ENCODE results near the gene HOXA13.

The HOXA13 gene

GRCh38 chr7:27210441-27211083 is 10.7 kb upstream of the HOXA13 start (continued):
- TF ChIP-seq CTCF (tag by site-specific recombination; IDR thresholded peaks at IDR 0.05), result no peak

GRCh38 chr7:27209933-27210440 is 10.1 kb upstream of the HOXA13 start:
- ChIA-PET POLR2A (no interaction called here), CTCF (interaction anchor here (0.6 to 1.2 kb wide), 6 partner anchors 14 to 1243 kb away, joined by 3 to 5 read pairs (median 3); no protein-coding TSS in a partner anchor)
- Histone ChIP-seq H3K27ac (ENCODE audit: extremely low read depth, low read depth, low read length) (no peak overlapping the region), H3K4me3 (ENCODE audit: low read depth, low read length) (no peak overlapping the region), H3K9me3 (ENCODE audit: control insufficient read depth, insufficient read depth, low read depth, low read length) (no peaks in the 10 kb centered on the region), H3K4me1 (ENCODE audit: control insufficient read depth, insufficient read depth, low read length) (peaks cover 8% of the 10 kb centered on the region; the same call in 1 of the 2 replicates), H3K36me3 (ENCODE audit: control insufficient read depth in 2 of 2, insufficient read depth in 1 of 2, low read length in 2 of 2) (no peaks in the 10 kb centered on the region)
- TF ChIP-seq REPIN1 (tag by site-specific recombination; IDR thresholded peaks at IDR 0.05; ENCODE audit: low read depth), result no peak
- peak; percentile 93 for TF ChIP-seq ZNF335 (tag by site-specific recombination; conservative IDR thresholded peaks at IDR 0.05)

GRCh38 chr7:27208998-27209397 is 9.1 kb upstream of the HOXA13 start:
- POLR2A ChIA-PET, result interaction anchor here (0.6 to 1.0 kb wide), 2 partner anchors 9 to 53 kb away, joined by 3 read pairs; partner anchors contain the start of gene HOXA13
- Histone ChIP-seq H3K36me3 (ENCODE audit: control insufficient read depth in 2 of 2, insufficient read depth in 1 of 2, low read length in 2 of 2) (no peaks in the 10 kb centered on the region), H3K27ac (ENCODE audit: extremely low read depth, low read depth, low read length) (no peak overlapping the region), H3K9me3 (ENCODE audit: control insufficient read depth, insufficient read depth, low read depth, low read length) (no peaks in the 10 kb centered on the region), H3K4me3 (ENCODE audit: low read depth, low read length) (no peak overlapping the region), H3K4me1 (ENCODE audit: control insufficient read depth, insufficient read depth, low read length) (peaks cover 8% of the 10 kb centered on the region; the same call in 1 of the 2 replicates)
- CTCF ChIA-PET, result interaction anchor here (0.6 to 0.7 kb wide), 3 partner anchors 322 to 398 kb away, joined by 3 read pairs; no protein-coding TSS in a partner anchor
- TF ChIP-seq ZNF423 (tag by site-specific recombination; IDR thresholded peaks at IDR 0.05) (no peak), ZNF223 (tag by site-specific recombination; IDR thresholded peaks at IDR 0.05) (no peak), ZNF37A (tag by site-specific recombination; IDR thresholded peaks at IDR 0.05) (no peak), ZNF501 (tag by site-specific recombination; IDR thresholded peaks at IDR 0.05) (no peak), ZNF169 (tag by site-specific recombination; IDR thresholded peaks at IDR 0.05) (no peak), ZNF174 (tag by site-specific recombination; IDR thresholded peaks at IDR 0.05) (no peak), ZNF624 (tag by site-specific recombination; IDR thresholded peaks at IDR 0.05) (no peak), ZNF157 (tag by site-specific recombination; IDR thresholded peaks at IDR 0.05) (no peak), MZF1 (tag by site-specific recombination; IDR thresholded peaks at IDR 0.05; ENCODE audit: borderline replicate concordance) (no peak), ZNF660 (tag by site-specific recombination; IDR thresholded peaks at IDR 0.05) (no peak), ZNF138 (tag by site-specific recombination; IDR thresholded peaks at IDR 0.05; ENCODE audit: borderline replicate concordance) (no peak), GLIS1 (tag by site-specific recombination; IDR thresholded peaks at IDR 0.05) (no peak), ZNF555 (tag by site-specific recombination; conservative IDR thresholded peaks at IDR 0.05) (no peak)
- TF ChIP-seq, protein P1, sequence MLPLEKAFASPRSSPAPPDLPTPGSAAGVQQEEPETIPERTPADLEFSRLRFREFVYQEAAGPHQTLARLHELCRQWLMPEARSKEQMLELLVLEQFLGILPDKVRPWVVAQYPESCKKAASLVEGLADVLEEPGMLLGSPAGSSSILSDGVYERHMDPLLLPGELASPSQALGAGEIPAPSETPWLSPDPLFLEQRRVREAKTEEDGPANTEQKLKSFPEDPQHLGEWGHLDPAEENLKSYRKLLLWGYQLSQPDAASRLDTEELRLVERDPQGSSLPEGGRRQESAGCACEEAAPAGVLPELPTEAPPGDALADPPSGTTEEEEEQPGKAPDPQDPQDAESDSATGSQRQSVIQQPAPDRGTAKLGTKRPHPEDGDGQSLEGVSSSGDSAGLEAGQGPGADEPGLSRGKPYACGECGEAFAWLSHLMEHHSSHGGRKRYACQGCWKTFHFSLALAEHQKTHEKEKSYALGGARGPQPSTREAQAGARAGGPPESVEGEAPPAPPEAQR (tag by site-specific recombination; IDR thresholded peaks at IDR 0.05), result no peak
- TF ChIP-seq, protein P2, sequence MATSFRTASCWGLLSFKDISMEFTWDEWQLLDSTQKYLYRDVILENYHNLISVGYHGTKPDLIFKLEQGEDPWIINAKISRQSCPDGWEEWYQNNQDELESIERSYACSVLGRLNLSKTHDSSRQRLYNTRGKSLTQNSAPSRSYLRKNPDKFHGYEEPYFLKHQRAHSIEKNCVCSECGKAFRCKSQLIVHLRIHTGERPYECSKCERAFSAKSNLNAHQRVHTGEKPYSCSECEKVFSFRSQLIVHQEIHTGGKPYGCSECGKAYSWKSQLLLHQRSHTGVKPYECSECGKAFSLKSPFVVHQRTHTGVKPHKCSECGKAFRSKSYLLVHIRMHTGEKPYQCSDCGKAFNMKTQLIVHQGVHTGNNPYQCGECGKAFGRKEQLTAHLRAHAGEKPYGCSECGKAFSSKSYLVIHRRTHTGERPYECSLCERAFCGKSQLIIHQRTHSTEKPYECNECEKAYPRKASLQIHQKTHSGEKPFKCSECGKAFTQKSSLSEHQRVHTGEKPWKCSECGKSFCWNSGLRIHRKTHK (tag by site-specific recombination; IDR thresholded peaks at IDR 0.05), result no peak
- TF ChIP-seq, protein P3, sequence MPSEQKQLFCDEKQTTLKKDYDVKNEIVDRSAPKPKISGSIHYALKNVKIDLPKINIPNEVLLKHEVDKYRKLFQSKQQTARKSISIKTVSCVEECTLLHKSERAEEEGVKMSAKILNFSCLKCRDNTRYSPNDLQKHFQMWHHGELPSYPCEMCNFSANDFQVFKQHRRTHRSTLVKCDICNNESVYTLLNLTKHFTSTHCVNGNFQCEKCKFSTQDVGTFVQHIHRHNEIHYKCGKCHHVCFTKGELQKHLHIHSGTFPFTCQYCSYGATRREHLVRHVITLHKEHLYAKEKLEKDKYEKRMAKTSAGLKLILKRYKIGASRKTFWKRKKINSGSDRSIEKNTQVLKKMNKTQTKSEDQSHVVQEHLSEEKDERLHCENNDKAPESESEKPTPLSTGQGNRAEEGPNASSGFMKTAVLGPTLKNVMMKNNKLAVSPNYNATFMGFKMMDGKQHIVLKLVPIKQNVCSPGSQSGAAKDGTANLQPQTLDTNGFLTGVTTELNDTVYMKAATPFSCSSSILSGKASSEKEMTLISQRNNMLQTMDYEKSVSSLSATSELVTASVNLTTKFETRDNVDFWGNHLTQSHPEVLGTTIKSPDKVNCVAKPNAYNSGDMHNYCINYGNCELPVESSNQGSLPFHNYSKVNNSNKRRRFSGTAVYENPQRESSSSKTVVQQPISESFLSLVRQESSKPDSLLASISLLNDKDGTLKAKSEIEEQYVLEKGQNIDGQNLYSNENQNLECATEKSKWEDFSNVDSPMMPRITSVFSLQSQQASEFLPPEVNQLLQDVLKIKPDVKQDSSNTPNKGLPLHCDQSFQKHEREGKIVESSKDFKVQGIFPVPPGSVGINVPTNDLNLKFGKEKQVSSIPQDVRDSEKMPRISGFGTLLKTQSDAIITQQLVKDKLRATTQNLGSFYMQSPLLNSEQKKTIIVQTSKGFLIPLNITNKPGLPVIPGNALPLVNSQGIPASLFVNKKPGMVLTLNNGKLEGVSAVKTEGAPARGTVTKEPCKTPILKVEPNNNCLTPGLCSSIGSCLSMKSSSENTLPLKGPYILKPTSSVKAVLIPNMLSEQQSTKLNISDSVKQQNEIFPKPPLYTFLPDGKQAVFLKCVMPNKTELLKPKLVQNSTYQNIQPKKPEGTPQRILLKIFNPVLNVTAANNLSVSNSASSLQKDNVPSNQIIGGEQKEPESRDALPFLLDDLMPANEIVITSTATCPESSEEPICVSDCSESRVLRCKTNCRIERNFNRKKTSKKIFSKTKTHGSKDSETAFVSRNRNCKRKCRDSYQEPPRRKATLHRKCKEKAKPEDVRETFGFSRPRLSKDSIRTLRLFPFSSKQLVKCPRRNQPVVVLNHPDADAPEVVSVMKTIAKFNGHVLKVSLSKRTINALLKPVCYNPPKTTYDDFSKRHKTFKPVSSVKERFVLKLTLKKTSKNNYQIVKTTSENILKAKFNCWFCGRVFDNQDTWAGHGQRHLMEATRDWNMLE (tag by site-specific recombination; conservative IDR thresholded peaks at IDR 0.05; ENCODE audit: low read depth), result no peak
